GM23338 (cell line): ENCODE measurements around the gene MITF.

ENCODE experiments used
- CTCF ChIP-seq, 2 experiments: fragments of 200-600 bp in 1 of 2; sonication (generic) in 1 of 2; conservative IDR thresholded peaks; 2 replicates each; pipeline versions ENCODE4 v1.5.1 to v1.6.1; 2016 to 2017; ENCODE audit warnings: antibody characterized with exemption in 2 of 2, low read depth in 2 of 2, mild to moderate bottlenecking in 2 of 2, moderate library complexity in 1 of 2
- POLR2AphosphoS5 ChIP-seq: IDR thresholded peaks from 2 replicates; pipeline ENCODE4 v1.6.1; 2016; ENCODE audit warnings: antibody characterized with exemption, low read depth

- no peak for TF ChIP-seq POLR2AphosphoS5
- no peak for TF ChIP-seq CTCF (conservative IDR thresholded peaks at IDR 0.05; ENCODE audit: low read depth in 2 of 2)
Measured at GRCh38 chr3:69712269-69712668, 27.0 kb upstream of the MITF start.
